Peyer's patch (tissue), 4 donors: Measurements from ENCODE around the gene IFT88.

Source experiments
- POLR2A ChIP-seq, 2 donors: fragments of 450-650 bp; IDR thresholded peaks; one replicate each; pipeline ENCODE4 v1.5.1; 2017; ENCODE audit warnings: antibody characterized with exemption in 2 of 2, mild to moderate bottlenecking in 2 of 2, moderate library complexity in 2 of 2
- TF ChIP-seq, protein P1 (sequence below), 6 experiments: fragments of 450-650 bp in 4 of 6; fragments of 200-600 bp in 2 of 6; sonication (generic) in 1 of 6; IDR thresholded peaks; one replicate each; pipeline ENCODE4 v1.5.1; 2017 to 2019; ENCODE audit warnings: antibody characterized with exemption in 6 of 6, mild to moderate bottlenecking in 3 of 6, moderate library complexity in 1 of 6

DNA sequence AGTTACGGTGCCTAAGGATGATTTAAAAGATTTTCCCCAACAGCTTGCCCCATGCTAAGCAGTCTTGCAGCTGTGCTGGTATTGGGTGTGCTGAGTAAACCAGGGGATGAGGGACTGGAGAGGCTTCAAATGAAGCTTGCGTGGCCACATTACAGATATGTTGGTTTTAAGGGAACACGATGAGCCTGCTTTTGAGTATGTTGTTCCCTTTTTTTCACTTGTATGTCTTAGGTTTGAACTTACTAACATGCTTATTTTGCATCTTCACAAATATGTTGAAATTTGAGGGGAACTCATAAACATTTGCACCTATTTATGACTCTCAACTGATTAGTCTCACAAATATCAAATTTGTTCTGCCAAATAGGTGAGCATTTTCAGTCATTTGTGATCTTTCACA is 134.5 kb downstream of the IFT88 start:
- TF ChIP-seq, protein P1, sequence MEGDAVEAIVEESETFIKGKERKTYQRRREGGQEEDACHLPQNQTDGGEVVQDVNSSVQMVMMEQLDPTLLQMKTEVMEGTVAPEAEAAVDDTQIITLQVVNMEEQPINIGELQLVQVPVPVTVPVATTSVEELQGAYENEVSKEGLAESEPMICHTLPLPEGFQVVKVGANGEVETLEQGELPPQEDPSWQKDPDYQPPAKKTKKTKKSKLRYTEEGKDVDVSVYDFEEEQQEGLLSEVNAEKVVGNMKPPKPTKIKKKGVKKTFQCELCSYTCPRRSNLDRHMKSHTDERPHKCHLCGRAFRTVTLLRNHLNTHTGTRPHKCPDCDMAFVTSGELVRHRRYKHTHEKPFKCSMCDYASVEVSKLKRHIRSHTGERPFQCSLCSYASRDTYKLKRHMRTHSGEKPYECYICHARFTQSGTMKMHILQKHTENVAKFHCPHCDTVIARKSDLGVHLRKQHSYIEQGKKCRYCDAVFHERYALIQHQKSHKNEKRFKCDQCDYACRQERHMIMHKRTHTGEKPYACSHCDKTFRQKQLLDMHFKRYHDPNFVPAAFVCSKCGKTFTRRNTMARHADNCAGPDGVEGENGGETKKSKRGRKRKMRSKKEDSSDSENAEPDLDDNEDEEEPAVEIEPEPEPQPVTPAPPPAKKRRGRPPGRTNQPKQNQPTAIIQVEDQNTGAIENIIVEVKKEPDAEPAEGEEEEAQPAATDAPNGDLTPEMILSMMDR (IDR thresholded peaks at IDR 0.05) = no peak
- TF ChIP-seq POLR2A (IDR thresholded peaks at IDR 0.05) = no peak
